ENCODE results near the gene HPCA. TPM values are rescaled to one million over a fixed set of nuclear protein-coding genes. Genes with fewer than 3 reads are reported as not detected.

HPCA gene
- total and polyA plus RNA-seq, 2 of the 8 experiments (the other 6 are each of a cell fraction or from before 2014, with no cell fraction given), result 0.70 to 1.4 TPM

DNA sequence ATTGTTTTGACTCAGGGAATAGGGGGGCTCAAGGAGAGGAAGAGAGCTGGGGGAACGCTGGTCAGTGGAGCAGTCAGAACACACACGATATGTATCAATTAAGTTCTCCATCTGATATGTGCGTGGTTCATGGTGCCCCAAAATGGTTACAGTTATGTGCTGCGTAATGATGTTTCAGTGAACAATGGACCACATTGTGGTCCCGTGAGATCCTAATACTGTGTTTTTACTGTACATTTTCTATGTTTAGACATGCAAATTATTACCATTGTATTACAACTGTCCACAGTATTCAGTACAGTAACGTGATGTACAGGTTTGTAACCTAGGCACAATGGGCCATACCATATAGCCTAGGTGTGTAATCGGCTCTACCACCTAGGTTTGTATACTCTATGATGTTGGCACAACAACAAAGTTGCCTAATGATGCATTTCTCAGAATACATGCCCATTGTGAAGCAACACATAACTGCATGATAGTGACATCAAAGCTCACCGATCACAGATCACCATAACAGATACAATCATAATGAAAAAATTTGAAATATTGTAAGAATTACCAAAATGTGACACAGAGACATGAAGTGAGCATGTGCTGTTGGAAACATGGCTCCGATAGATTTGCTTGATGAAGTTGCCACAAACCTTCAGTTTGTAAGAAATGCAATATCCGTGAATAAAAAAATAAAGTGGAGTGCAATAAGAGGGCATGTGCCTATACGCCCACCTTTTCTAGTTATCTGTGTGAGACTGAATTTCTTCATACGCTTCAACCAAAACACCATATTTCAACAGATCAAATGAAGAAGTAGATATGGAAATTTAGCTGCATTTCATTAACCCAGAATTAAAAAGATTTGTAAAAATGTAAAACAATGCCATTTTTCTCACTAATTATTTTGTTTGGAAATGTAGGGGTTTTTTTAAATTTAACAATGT is 29.7 kb downstream of the HPCA start:
- POLR2A ChIA-PET (ENCODE audit: partially characterized antibody), result interaction anchor here (1.0 kb wide), 1 partner anchor 18 kb away, joined by 3 read pairs; no protein-coding TSS in a partner anchor
- no peak overlapping the region for H3K4ac ChIP-seq (replicated peaks; ENCODE audit: insufficient read length, low read depth, low read length)
- no peaks in the 10 kb centered on the region for H3K36me3 ChIP-seq (ENCODE audit: control insufficient read depth in 2 of 4, insufficient read depth in 4 of 4, low read length in 3 of 4)
- H3K79me1 ChIP-seq (ENCODE audit: low read depth, low read length), result no peaks in the 10 kb centered on the region
- WGBS, 2 experiments (ENCODE audit: extremely low coverage in 1 of 2, insufficient coverage in 1 of 2, insufficient read length in 1 of 2, insufficient replicate concordance in 2 of 2, low coverage in 1 of 2, low lambda C conversion rate in 2 of 2, missing lambda C conversion rate in 1 of 2), result 94% methylated on average over 12 of the region's 12 CpGs; no CpG with 5 or more reads in 1 of the 2 experiments
- no peak overlapping the region for H3K56ac ChIP-seq (replicated peaks; ENCODE audit: insufficient read length, low read depth, low read length)
- H2BK120ac ChIP-seq (replicated peaks; ENCODE audit: low read depth, low read length), result no peak overlapping the region
- no peaks in the 10 kb centered on the region for H3K23me2 ChIP-seq (ENCODE audit: low read depth, low read length)
- H3K4me3 ChIP-seq (ENCODE audit: extremely low read depth in 1 of 4, insufficient read depth in 2 of 4, low read depth in 3 of 4, low read length in 4 of 4), result no peak overlapping the region
- H2BK15ac ChIP-seq (ENCODE audit: low read length), result no peak overlapping the region
- H3K4me1 ChIP-seq (replicated peaks in 1 of 4; ENCODE audit: control insufficient read depth in 3 of 4, insufficient read depth in 4 of 4, low read length in 3 of 4), result no peaks in the 10 kb centered on the region
- no peaks in the 10 kb centered on the region for H3K9me3 ChIP-seq (ENCODE audit: insufficient read depth in 2 of 2, low read depth in 1 of 2, low read length in 1 of 2)
- H3K27me3 ChIP-seq (replicated peaks in 1 of 4; ENCODE audit: control insufficient read depth in 3 of 4, extremely low read depth in 1 of 4, insufficient read depth in 3 of 4, low read length in 3 of 4), result peaks cover 0 to 2% (median 0%) of the 10 kb centered on the region in 4 experiments; a peak in 1 of 7 replicates
- no peak for DNase-seq (ENCODE audit: low read depth in 1 of 2, low spot score in 2 of 2)
- no peak overlapping the region for H3K27ac ChIP-seq (ENCODE audit: low read depth, low read length)
- no peaks in the 10 kb centered on the region for H3K79me2 ChIP-seq (ENCODE audit: control insufficient read depth in 1 of 2, insufficient read depth in 2 of 2, low read length in 2 of 2)
- H4K8ac ChIP-seq (ENCODE audit: extremely low read depth, insufficient read depth, low read length), result no peak overlapping the region
- no peak overlapping the region for H3K9ac ChIP-seq (replicated peaks in 1 of 4; ENCODE audit: extremely low read depth in 1 of 4, low read depth in 3 of 4, low read length in 3 of 4)
- no peak overlapping the region for H3K14ac ChIP-seq (ENCODE audit: insufficient read length)
- no peak overlapping the region for H3K18ac ChIP-seq (ENCODE audit: extremely low read depth, low read length)
- H2BK5ac ChIP-seq (ENCODE audit: low read depth, low read length), result no peak overlapping the region
- H2BK12ac ChIP-seq (ENCODE audit: low read depth, low read length), result no peak overlapping the region
- H4K91ac ChIP-seq (replicated peaks; ENCODE audit: insufficient read length, low read length), result no peak overlapping the region
- no peak overlapping the region for H3K4me2 ChIP-seq (ENCODE audit: insufficient read depth in 1 of 2, low read depth in 2 of 2, low read length in 2 of 2)
- no peak overlapping the region for H4K5ac ChIP-seq (ENCODE audit: insufficient read length, low read depth, low read length)
- H2AK5ac ChIP-seq (ENCODE audit: low read depth, low read length), result no peak overlapping the region
- H2BK20ac ChIP-seq (ENCODE audit: low read length), result no peak overlapping the region
- FAIRE-seq, result no peak
- CTCF ChIA-PET (ENCODE audit: partially characterized antibody), result interaction anchor here (1.0 to 1.8 kb wide), 5 partner anchors 10 to 91 kb away, joined by 3 to 5 read pairs (median 4); no protein-coding TSS in a partner anchor
- H4K20me1 ChIP-seq (replicated peaks in 1 of 2; ENCODE audit: control insufficient read depth in 1 of 2, insufficient read depth in 2 of 2, low read length in 2 of 2), result no peaks in the 10 kb centered on the region
- 0 out of 2 replicates have a peak overlapping the region, but pooled peaks have one; percentile 21 for H2AFZ ChIP-seq (ENCODE audit: low read length)
- H3K23ac ChIP-seq (ENCODE audit: insufficient read length), result no peak overlapping the region
- TF ChIP-seq KDM4A (IDR thresholded peaks at IDR 0.05; ENCODE audit: low read depth, low read length, severe bottlenecking) (no peak), POLR2A (IDR thresholded peaks at IDR 0.05; ENCODE audit: control extremely low read depth in 1 of 2, low read depth in 2 of 2, low read length in 2 of 2) (no peak), CBX8 (IDR thresholded peaks at IDR 0.05; ENCODE audit: borderline replicate concordance, low read depth, low read length) (no peak), MAFK (IDR thresholded peaks at IDR 0.05; ENCODE audit: low read depth, low read length) (no peak), POLR2AphosphoS5 (IDR thresholded peaks at IDR 0.05; ENCODE audit: low read depth, low read length) (no peak), RAD21 (IDR thresholded peaks at IDR 0.05 in 1 of 2, conservative IDR thresholded peaks at IDR 0.05 in 1 of 2; ENCODE audit: low read depth in 2 of 2, low read length in 2 of 2) (no peak), SRF (IDR thresholded peaks at IDR 0.05; ENCODE audit: low read depth, low read length) (no peak), JUND (IDR thresholded peaks at IDR 0.05; ENCODE audit: low read length) (no peak), EP300 (IDR thresholded peaks at IDR 0.05; ENCODE audit: borderline replicate concordance in 1 of 2, low read depth in 2 of 2, low read length in 2 of 2) (no peak), CBX5 (IDR thresholded peaks at IDR 0.05; ENCODE audit: low read depth, low read length) (no peak)
- TF ChIP-seq, protein P1, sequence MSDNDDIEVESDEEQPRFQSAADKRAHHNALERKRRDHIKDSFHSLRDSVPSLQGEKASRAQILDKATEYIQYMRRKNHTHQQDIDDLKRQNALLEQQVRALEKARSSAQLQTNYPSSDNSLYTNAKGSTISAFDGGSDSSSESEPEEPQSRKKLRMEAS (IDR thresholded peaks at IDR 0.05), result no peak
